ENCODE data around the gene PPP2R5E.

Gene PPP2R5E

GRCh38 chr14:63404906-63405305, 138.3 kb downstream of the PPP2R5E start:
- no peak overlapping the region for H3K4me3 ChIP-seq (ENCODE audit: low read length)
- DNase-seq (ENCODE audit: low read depth), result no peak
- no peak for TF ChIP-seq CTCF (conservative IDR thresholded peaks at IDR 0.05; ENCODE audit: low read length)

- no peak for DNase-seq (ENCODE audit: low read depth)
- TF ChIP-seq CTCF (conservative IDR thresholded peaks at IDR 0.05; ENCODE audit: low read length), result no peak
These were observed 141.5 kb downstream of the PPP2R5E start for GRCh38 chr14:63401646-63402045.

GRCh38 chr14:63398952-63399351, 144.2 kb downstream of the PPP2R5E start:
- TF ChIP-seq CTCF (conservative IDR thresholded peaks at IDR 0.05; ENCODE audit: low read length), result no peak
- DNase-seq (ENCODE audit: low read depth), result no peak
- no peak overlapping the region for H3K4me3 ChIP-seq (ENCODE audit: low read length)

More at GRCh38 chr14:63401646-63402045, 141.5 kb downstream of the PPP2R5E start:
- no peak overlapping the region for H3K4me3 ChIP-seq (ENCODE audit: low read length)

GRCh38 chr14:63394841-63395240, 148.3 kb downstream of the PPP2R5E start:
- H3K4me3 ChIP-seq (ENCODE audit: low read length), result no peak overlapping the region
- no peak for TF ChIP-seq CTCF (conservative IDR thresholded peaks at IDR 0.05; ENCODE audit: low read length)
- peak; percentile 38 for DNase-seq (ENCODE audit: low read depth)

- no peak overlapping the region for H3K4me3 ChIP-seq (ENCODE audit: low read length)
- no peak for DNase-seq (ENCODE audit: low read depth)
- no peak for TF ChIP-seq CTCF (conservative IDR thresholded peaks at IDR 0.05; ENCODE audit: low read length)
These were observed 148.7 kb downstream of the PPP2R5E start for GRCh38 chr14:63394432-63394831.

- no peak for TF ChIP-seq CTCF (conservative IDR thresholded peaks at IDR 0.05; ENCODE audit: low read length)
- DNase-seq (ENCODE audit: low read depth), result no peak
These were observed 150.2 kb downstream of the PPP2R5E start for GRCh38 chr14:63393012-63393411.

GRCh38 chr14:63392236-63392635, 150.9 kb downstream of the PPP2R5E start:
- TF ChIP-seq CTCF (conservative IDR thresholded peaks at IDR 0.05; ENCODE audit: low read length), result no peak
- no peak for DNase-seq (ENCODE audit: low read depth)

More at GRCh38 chr14:63393012-63393411, 150.2 kb downstream of the PPP2R5E start:
- no peak overlapping the region for H3K4me3 ChIP-seq (ENCODE audit: low read length)

More at GRCh38 chr14:63392236-63392635, 150.9 kb downstream of the PPP2R5E start:
- no peak overlapping the region for H3K4me3 ChIP-seq (ENCODE audit: low read length)

All from AG10803 (cell line).